ENCODE results near the gene PLEKHO1. TPM values are rescaled to one million over a fixed set of nuclear protein-coding genes. Genes with fewer than 3 reads are reported as not detected.

The PLEKHO1 gene
- total and polyA plus RNA-seq, 5 experiments from 2014 or later, result 19.4 to 137 (median 30.8) TPM

DNA sequence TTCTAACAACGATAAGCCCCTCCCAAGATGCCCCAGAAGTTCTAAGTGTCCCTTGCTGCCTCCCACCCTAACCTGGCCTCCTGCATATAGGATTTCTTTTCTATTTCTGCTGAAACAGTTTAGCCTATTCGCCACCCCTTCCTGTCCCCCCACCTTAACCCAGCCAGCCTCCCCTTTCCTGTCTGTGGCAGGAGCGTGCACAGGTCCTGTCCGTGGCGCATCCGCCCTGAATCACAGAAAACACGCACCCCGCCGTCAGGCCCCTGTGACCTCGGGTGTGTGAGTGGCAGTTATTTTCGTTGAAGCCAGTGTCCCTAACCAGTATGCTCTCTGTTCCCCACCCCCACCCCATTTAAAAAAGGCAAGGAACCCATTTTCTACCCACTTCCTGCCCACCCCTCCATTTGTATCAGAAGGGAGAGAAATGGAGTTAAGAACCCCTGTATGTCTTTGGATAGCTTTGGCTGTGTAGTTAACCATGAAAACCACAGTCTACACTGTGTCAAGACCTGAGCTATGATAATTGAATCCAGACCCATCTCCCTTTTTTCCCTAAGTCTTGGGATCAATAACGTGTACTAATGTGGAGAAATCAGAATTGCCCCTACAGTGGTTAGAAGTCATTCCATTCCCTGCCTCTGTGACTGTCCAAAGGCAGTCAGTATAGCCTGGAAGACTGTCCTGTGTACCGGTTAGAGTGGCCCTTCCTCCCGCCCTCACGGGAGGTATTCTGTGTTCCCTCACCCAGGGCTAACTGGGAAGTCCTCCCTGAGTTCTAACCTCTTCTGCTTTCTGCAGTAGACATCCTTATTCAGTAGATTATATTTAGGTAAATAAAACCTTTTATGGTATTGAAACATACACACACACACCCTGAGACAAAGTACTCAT, 1.8 kb downstream of the PLEKHO1 start:
- peak; percentile 51 to 72 for ATAC-seq
- peak overlapping the region; percentile 85 to 98 (median 94) for H3K4me3 Mint-ChIP-seq
- no peaks in the 10 kb centered on the region for H3K27me3 Mint-ChIP-seq
- POLR2A ChIA-PET, result interaction anchor here (0.6 to 4.1 kb wide), 14 partner anchors 11 to 1211 kb away, joined by 3 to 87 read pairs (median 6); partner anchors contain the start of genes RPRD2 and VPS45
- peak; percentile 31 to 88 (median 72) for DNase-seq
- no peaks in the 10 kb centered on the region for H3K9me3 Mint-ChIP-seq
- peaks cover 54 to 79% (median 69%) of the 10 kb centered on the region in 4 donors for H3K4me1 Mint-ChIP-seq
- H3K27ac Mint-ChIP-seq, result peak overlapping the region; percentile 92 to 99 (median 96)
- peaks cover 0 to 40% (median 14%) of the 10 kb centered on the region in 3 donors for H3K36me3 Mint-ChIP-seq

DNA sequence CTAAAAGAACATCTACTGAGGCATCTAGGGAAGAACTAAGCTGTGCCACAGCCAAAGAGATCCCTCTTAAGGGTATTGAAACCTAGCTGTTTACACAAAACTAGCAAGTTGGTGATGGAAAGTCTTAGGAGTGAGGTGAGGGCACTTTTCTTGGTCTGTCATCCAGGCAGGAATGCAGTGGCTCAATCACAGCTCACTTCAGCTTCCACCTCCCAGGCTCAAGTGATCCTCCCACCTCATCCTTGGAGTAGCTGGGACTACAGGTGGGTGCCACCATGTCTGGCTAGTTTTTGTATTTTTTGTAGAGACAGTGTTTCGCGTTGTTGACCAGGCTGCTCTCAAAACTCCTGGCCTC, 2.4 kb downstream of the PLEKHO1 start:
- POLR2A ChIA-PET, result interaction anchor here (0.6 to 4.1 kb wide), 9 partner anchors 11 to 1210 kb away, joined by 3 to 87 read pairs (median 8); partner anchors contain the start of genes RPRD2, SF3B4 and VPS45
- Mint-ChIP-seq H3K4me3 (peak overlapping the region; percentile 85 to 98 (median 94)), H3K27me3 (no peaks in the 10 kb centered on the region), H3K36me3 (peaks cover 0 to 46% (median 16%) of the 10 kb centered on the region in 3 donors), H3K27ac (peak overlapping the region; percentile 92 to 99 (median 96)), H3K4me1 (peaks cover 50 to 75% (median 68%) of the 10 kb centered on the region in 4 donors), H3K9me3 (no peaks in the 10 kb centered on the region)
- DNase-seq (no peak), ATAC-seq (peak in 1 of 2 donors; percentile 3)

- POLR2A ChIA-PET, result interaction anchor here (0.7 to 4.1 kb wide), 3 partner anchors 10 to 225 kb away, joined by 3 to 87 read pairs (median 4); partner anchors contain the start of gene SF3B4
- Mint-ChIP-seq H3K27ac (peak overlapping the region; percentile 19 to 99 (median 85)), H3K4me1 (peaks cover 54 to 77% (median 69%) of the 10 kb centered on the region in 4 donors), H3K4me3 (peak overlapping the region in 9 of 10 donors; percentile 19 to 75 (median 60)), H3K9me3 (no peaks in the 10 kb centered on the region), H3K36me3 (peaks cover 0 to 54% (median 16%) of the 10 kb centered on the region in 3 donors), H3K27me3 (no peaks in the 10 kb centered on the region)
- DNase-seq (no peak), ATAC-seq (no peak)
Observed at GRCh38 chr1:150152772-150153456, 3.2 kb downstream of the PLEKHO1 start.

GRCh38 chr1:150154143-150154542, 4.4 kb downstream of the PLEKHO1 start:
- ATAC-seq (no peak), DNase-seq (no peak)
- Mint-ChIP-seq H3K27me3 (no peaks in the 10 kb centered on the region), H3K9me3 (no peaks in the 10 kb centered on the region), H3K36me3 (peaks cover 0 to 66% (median 16%) of the 10 kb centered on the region in 3 donors), H3K4me1 (peaks cover 52 to 75% (median 62%) of the 10 kb centered on the region in 4 donors), H3K4me3 (peak overlapping the region in 3 of 10 donors; percentile 7 to 51 (median 17)), H3K27ac (peak overlapping the region; percentile 63 to 99 (median 88))
- POLR2A ChIA-PET, result interaction anchor here (3.4 kb wide), 1 partner anchor 268 kb away, joined by 10 read pairs; a partner anchor contains a TSS

- POLR2A ChIA-PET, result interaction anchor here (3.4 kb wide), 1 partner anchor 269 kb away, joined by 10 read pairs; a partner anchor contains a TSS
- H3K9me3 Mint-ChIP-seq, result no peaks in the 10 kb centered on the region
- H3K27me3 Mint-ChIP-seq, result no peaks in the 10 kb centered on the region
- peaks cover 52 to 86% (median 69%) of the 10 kb centered on the region in 4 donors for H3K4me1 Mint-ChIP-seq
- H3K36me3 Mint-ChIP-seq, result peaks cover 0 to 77% (median 16%) of the 10 kb centered on the region in 3 donors
- no peak for DNase-seq
- no peak overlapping the region for H3K4me3 Mint-ChIP-seq
- no peak for ATAC-seq
- H3K27ac Mint-ChIP-seq, result peak overlapping the region in 9 of 10 donors; percentile 63 to 99 (median 88)
Observed at GRCh38 chr1:150155413-150156071, 5.8 kb downstream of the PLEKHO1 start.

GRCh38 chr1:150156868-150157603, 7.3 kb downstream of the PLEKHO1 start:
- H3K27ac Mint-ChIP-seq, result peak overlapping the region in 9 of 10 donors; percentile 29 to 99 (median 70)
- no peaks in the 10 kb centered on the region for H3K9me3 Mint-ChIP-seq
- no peak for DNase-seq
- peaks cover 51 to 90% (median 72%) of the 10 kb centered on the region in 4 donors for H3K4me1 Mint-ChIP-seq
- H3K27me3 Mint-ChIP-seq, result no peaks in the 10 kb centered on the region
- no peak for ATAC-seq
- POLR2A ChIA-PET, result interaction anchor here (0.7 to 3.4 kb wide), 6 partner anchors 12 to 270 kb away, joined by 3 to 10 read pairs (median 3); a partner anchor contains a TSS
- peaks cover 0 to 79% (median 16%) of the 10 kb centered on the region in 3 donors for H3K36me3 Mint-ChIP-seq
- peak overlapping the region in 1 of 10 donors; percentile 52 for H3K4me3 Mint-ChIP-seq

DNA sequence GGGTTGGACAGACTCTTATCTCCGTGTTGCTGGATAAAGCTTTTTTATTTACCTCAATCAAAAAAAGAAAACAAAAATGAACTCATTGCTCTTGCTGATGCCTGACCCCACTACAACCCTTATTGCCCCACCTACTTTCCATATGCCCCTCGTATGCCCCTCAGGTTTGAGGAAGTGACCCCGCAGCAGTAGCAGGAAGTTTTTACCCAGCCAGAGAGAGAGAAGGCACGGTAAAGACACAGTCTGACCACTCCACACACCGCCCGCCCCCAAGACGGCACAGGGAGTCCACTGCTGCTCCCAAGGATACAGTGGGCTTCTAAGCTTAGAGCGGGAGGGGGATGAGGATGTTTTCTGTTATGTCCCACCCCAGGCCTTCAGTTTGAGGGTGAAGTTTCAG, 9.8 kb downstream of the PLEKHO1 start:
- ATAC-seq (no peak), DNase-seq (no peak)
- Mint-ChIP-seq H3K9me3 (no peaks in the 10 kb centered on the region), H3K4me1 (peaks cover 49 to 91% (median 69%) of the 10 kb centered on the region in 4 donors), H3K36me3 (peaks cover 0 to 59% (median 6%) of the 10 kb centered on the region in 3 donors), H3K4me3 (peak overlapping the region in 2 of 10 donors; percentile 26 to 74), H3K27me3 (no peaks in the 10 kb centered on the region), H3K27ac (peak overlapping the region in 7 of 10 donors; percentile 31 to 83 (median 58))
- POLR2A ChIA-PET, result interaction anchor here (0.7 to 9.2 kb wide), 5 partner anchors 9 to 87 kb away, joined by 3 to 87 read pairs (median 4); partner anchors contain the start of gene PLEKHO1

DNA sequence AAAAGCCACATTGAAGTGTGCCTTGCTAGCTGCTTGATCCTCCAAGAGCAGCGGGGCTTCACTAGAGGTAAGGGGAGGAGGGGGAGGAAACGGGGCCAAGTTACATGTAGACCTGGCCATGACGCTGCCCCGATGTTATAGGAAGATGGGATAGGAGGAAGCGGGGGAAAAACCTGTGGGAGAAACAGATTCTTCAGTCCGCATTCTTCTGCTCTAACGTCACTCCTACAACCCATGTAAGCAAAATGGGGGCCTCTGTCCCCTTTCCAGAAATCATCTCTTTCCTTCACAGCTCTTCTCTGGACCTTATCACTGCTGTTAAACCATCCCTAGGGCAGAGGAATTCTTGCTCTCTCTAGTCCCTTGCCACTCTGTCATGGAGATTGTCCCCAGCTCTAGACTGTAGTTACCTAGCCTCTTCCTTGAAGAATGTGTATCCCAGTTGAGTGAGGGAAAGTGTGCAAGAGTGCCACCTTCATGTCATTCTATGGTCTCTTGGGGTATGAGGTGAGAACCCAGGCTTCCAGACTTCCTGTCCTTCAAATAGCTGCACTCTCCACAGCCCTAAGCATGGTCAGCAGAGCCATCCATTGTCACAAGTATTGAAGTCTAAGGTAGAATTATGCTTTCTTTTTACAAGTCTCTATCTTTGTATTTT, 11.4 kb downstream of the PLEKHO1 start:
- DNase-seq, result no peak
- Mint-ChIP-seq H3K27me3 (no peaks in the 10 kb centered on the region), H3K4me3 (peak overlapping the region in 6 of 10 donors; percentile 8 to 74 (median 53)), H3K36me3 (peaks cover 0 to 43% (median 2%) of the 10 kb centered on the region in 3 donors), H3K9me3 (no peaks in the 10 kb centered on the region), H3K27ac (peak overlapping the region in 9 of 10 donors; percentile 22 to 83 (median 63)), H3K4me1 (peaks cover 41 to 95% (median 66%) of the 10 kb centered on the region in 4 donors)
- POLR2A ChIA-PET, result interaction anchor here (0.7 to 9.2 kb wide), 9 partner anchors 10 to 93 kb away, joined by 3 to 87 read pairs (median 5); partner anchors contain the start of genes PLEKHO1 and VPS45
- ATAC-seq, result no peak

- no peaks in the 10 kb centered on the region for H3K27me3 Mint-ChIP-seq
- peaks cover 0 to 35% (median 2%) of the 10 kb centered on the region in 3 donors for H3K36me3 Mint-ChIP-seq
- H3K4me1 Mint-ChIP-seq, result peaks cover 35 to 91% (median 61%) of the 10 kb centered on the region in 4 donors
- no peaks in the 10 kb centered on the region for H3K9me3 Mint-ChIP-seq
- POLR2A ChIA-PET, result interaction anchor here (0.6 to 9.2 kb wide), 10 partner anchors 11 to 762 kb away, joined by 3 to 87 read pairs (median 5); partner anchors contain the start of genes PLEKHO1 and VPS45
- peak overlapping the region in 7 of 10 donors; percentile 48 to 83 (median 78) for H3K27ac Mint-ChIP-seq
- DNase-seq (peak in 2 of 10 donors; percentile 15 to 21), ATAC-seq (peak; percentile 31 to 38)
- H3K4me3 Mint-ChIP-seq, result peak overlapping the region in 6 of 10 donors; percentile 20 to 74 (median 58)
Observed at GRCh38 chr1:150161747-150162581, 12.2 kb downstream of the PLEKHO1 start.

GRCh38 chr1:150162582-150162861, 12.8 kb downstream of the PLEKHO1 start:
- Mint-ChIP-seq H3K4me1 (peaks cover 31 to 85% (median 55%) of the 10 kb centered on the region in 4 donors), H3K4me3 (peak overlapping the region in 8 of 10 donors; percentile 55 to 73 (median 64)), H3K27me3 (no peaks in the 10 kb centered on the region), H3K36me3 (peaks cover 0 to 29% (median 0%) of the 10 kb centered on the region in 3 donors), H3K9me3 (no peaks in the 10 kb centered on the region), H3K27ac (peak overlapping the region in 7 of 10 donors; percentile 35 to 83 (median 77))
- POLR2A ChIA-PET, result interaction anchor here (0.6 to 9.2 kb wide), 10 partner anchors 12 to 761 kb away, joined by 3 to 87 read pairs (median 5); partner anchors contain the start of genes PLEKHO1 and VPS45
- no peak for ATAC-seq
- no peak for DNase-seq

All from naive thymus-derived CD8-positive, alpha-beta T cell (primary cell).